A673 (cell line): ENCODE measurements around the gene CDHR2.

ENCODE experiments used
- CTCF ChIP-seq: fragments of 300-800, 200-600 bp; sonication (generic); conservative IDR thresholded peaks from 2 replicates; pipeline ENCODE4 v1.5.1; 2017; ENCODE audit warnings: low read depth, mild to moderate bottlenecking, antibody characterized with exemption, low read length, moderate library complexity, mixed read lengths
- EZH2 ChIP-seq: fragments of 200-600 bp; sonication (generic); IDR thresholded peaks from 2 replicates; pipeline ENCODE4 v1.6.1; 2017; ENCODE audit warnings: borderline replicate concordance, low read depth, mild to moderate bottlenecking, mixed read lengths, antibody characterized with exemption, low read length; ENCODE audit not compliant: poor library complexity, severe bottlenecking

- no peak for TF ChIP-seq CTCF
- TF ChIP-seq EZH2 = no peak
Observed at GRCh38 chr5:176640616-176641015, 91.5 kb downstream of the CDHR2 start.
